B cell (primary cell): ENCODE measurements around the gene PLXNA3. TPM values are rescaled to one million over a fixed set of nuclear protein-coding genes. Genes with fewer than 3 reads are reported as not detected.
A peak's percentile ranks its signal among the peaks of the same experiment; 100 is the strongest.

Experiments used
- ATAC-seq: fragments of 200-7000 bp; cut with Tn5 transposase; one replicate; pipeline ENCODE4 v1.10.0; 2021; ENCODE audit warnings: low read depth, mild to moderate bottlenecking, moderate number of reproducible peaks, moderate library complexity
- CTCF ChIA-PET: fragments of 350-600 bp; sonication (Branson Sonifier 250); formaldehyde crosslinking; loops from one replicate; lab custom pipeline; 2021; ENCODE audit warnings: antibody characterized with exemption, inconsistent platforms; lab: Charles Lee
- POLR2A ChIA-PET: fragments of 350-600 bp; sonication (Branson Sonifier 250); formaldehyde crosslinking; loops from one replicate; lab custom pipeline; 2021; ENCODE audit warnings: antibody characterized with exemption; lab: Charles Lee
- DNase-seq: peaks from one replicate; pipeline ENCODE4 v3.0.0; 2013
- H2AFZ ChIP-seq: 2 replicates; pipeline ENCODE4 v1.6.1; 2012; ENCODE audit warnings: mild to moderate bottlenecking, low read depth, low read length; ENCODE audit not compliant: insufficient read depth, poor library complexity, severe bottlenecking
- H3K27ac ChIP-seq, 2 donors: 1 replicate in 1 of 2; 2 replicates in 1 of 2; pipeline ENCODE4 v1.5.1; 2012 to 2013; ENCODE audit warnings: low read length in 2 of 2, mild to moderate bottlenecking in 2 of 2, moderate library complexity in 1 of 2
- H3K27me3 ChIP-seq, 4 experiments: fragments of 200-600 bp in 1 of 4; sonication (generic) in 1 of 4; replicated peaks in 1 of 4; 1 replicate in 2 of 4; 2 replicates in 2 of 4; pipeline versions ENCODE4 v1.6.1 to v1.7.0; 2013 to 2016; ENCODE audit warnings: low read length in 3 of 4, mild to moderate bottlenecking in 2 of 4, mixed read lengths in 1 of 4, moderate library complexity in 1 of 4; ENCODE audit not compliant: insufficient read depth in 4 of 4, control insufficient read depth in 3 of 4; ENCODE audit errors: control extremely low read depth in 1 of 4
- H3K36me3 ChIP-seq, 2 experiments: replicated peaks in 1 of 2; 1 replicate in 1 of 2; 2 replicates in 1 of 2; pipeline versions ENCODE4 v1.6.1 to v1.7.1; 2013; ENCODE audit warnings: low read length in 1 of 2; ENCODE audit not compliant: insufficient read depth in 2 of 2, control insufficient read depth in 1 of 2; ENCODE audit errors: control extremely low read depth in 1 of 2, extremely low read depth in 1 of 2
- H3K4me1 ChIP-seq, 2 donors: fragments of 200-600 bp in 1 of 2; sonication (generic) in 1 of 2; 1 replicate in 1 of 2; 2 replicates in 1 of 2; pipeline versions ENCODE4 v1.5.1 to v1.6.1; 2013 to 2017; ENCODE audit warnings: low read length in 2 of 2; ENCODE audit not compliant: control insufficient read depth in 2 of 2, insufficient read depth in 2 of 2
- H3K4me2 ChIP-seq: replicated peaks from 2 replicates; pipeline ENCODE3; 2012; ENCODE audit warnings: mild to moderate bottlenecking, low read depth, low read length; ENCODE audit not compliant: poor library complexity, severe bottlenecking
- H3K4me3 ChIP-seq, 5 experiments: fragments of 200-600 bp in 1 of 5; sonication (generic) in 1 of 5; 1 replicate in 3 of 5; 2 replicates in 2 of 5; pipeline versions ENCODE4 v1.5.1 to v1.7.0; 2011 to 2016; ENCODE audit warnings: low read length in 4 of 5, mild to moderate bottlenecking in 4 of 5, low read depth in 2 of 5, control low read depth in 1 of 5, moderate library complexity in 1 of 5; ENCODE audit not compliant: insufficient read depth in 1 of 5; ENCODE audit errors: control extremely low read depth in 1 of 5, extremely low read depth in 1 of 5
- H3K79me2 ChIP-seq: fragments of 200-600 bp; sonication (generic); one replicate; pipeline ENCODE4 v1.6.0; 2016; ENCODE audit warnings: low read length; ENCODE audit not compliant: control insufficient read depth, insufficient read depth
- H3K9ac ChIP-seq: fragments of 200-600 bp; sonication (generic); 2 replicates; pipeline ENCODE4 v1.6.1; 2017; ENCODE audit warnings: mild to moderate bottlenecking, low read length, moderate library complexity
- H3K9me3 ChIP-seq, 3 donors: one replicate each; pipeline versions ENCODE4 v1.6.1 to v1.7.1; 2013; ENCODE audit warnings: low read length in 2 of 3; ENCODE audit not compliant: control insufficient read depth in 2 of 3, insufficient read depth in 1 of 3; ENCODE audit errors: control extremely low read depth in 1 of 3
- H4K20me1 ChIP-seq: 2 replicates; pipeline ENCODE4 v1.6.0; 2012; ENCODE audit warnings: mild to moderate bottlenecking, low read length; ENCODE audit not compliant: insufficient read depth, control insufficient read depth, poor library complexity, severe bottlenecking
- H3K27ac Mint-ChIP-seq: one replicate; pipeline ENCODE4 v1.8.0; 2021; ENCODE audit warnings: mixed read lengths
- H3K27me3 Mint-ChIP-seq: one replicate; pipeline ENCODE4 v1.8.0; 2021; ENCODE audit warnings: mixed read lengths
- H3K4me1 Mint-ChIP-seq: one replicate; pipeline ENCODE4 v1.8.0; 2021; ENCODE audit warnings: mixed read lengths
- H3K4me3 Mint-ChIP-seq: one replicate; pipeline ENCODE4 v1.8.0; 2021; ENCODE audit warnings: mixed read lengths
- H3K9me3 Mint-ChIP-seq: one replicate; pipeline ENCODE4 v1.8.0; 2022; ENCODE audit warnings: mixed read lengths; ENCODE audit not compliant: insufficient read depth
- CTCF ChIP-seq: fragments of 200-600 bp; IDR thresholded peaks from one replicate; pipeline ENCODE4 v1.8.0; 2022; ENCODE audit warnings: antibody characterized with exemption, mild to moderate bottlenecking
- EZH2 ChIP-seq: IDR thresholded peaks from 2 replicates; pipeline ENCODE4 v1.6.1; 2012; ENCODE audit warnings: borderline replicate concordance, low read depth, mild to moderate bottlenecking, moderate library complexity, low read length; ENCODE audit not compliant: insufficient read depth, poor library complexity, severe bottlenecking
- WGBS: methylation state at CpG from one replicate; pipeline ENCODE4 v1.1.5; 2013; ENCODE audit warnings: missing lambda C conversion rate; ENCODE audit not compliant: insufficient coverage; 5-methylcytosine and 5-hydroxymethylcytosine counted together
- intact Hi-C: fragments of 100-400 bp; cut with micrococcal nuclease; formaldehyde crosslinking; loops from one replicate; pipeline ENCODE4 v1.10.0; 2022
- polyA plus RNA-seq: library from polyadenylated mRNA; depleted of rRNA; stranded (reverse); fragments of >200 nt; gene quantifications from 2 replicates; pipeline ENCODE4 v1.2.3, GENCODE V29; 2012
- total RNA-seq, 2 donors: library from RNA; stranded (reverse); fragments of 120-200 nt in 1 of 2; gene quantifications; 1 replicate in 1 of 2; 2 replicates in 1 of 2; pipeline versions ENCODE4 v1.2.3 to v1.2.4, GENCODE V29; 2013 to 2022

The PLXNA3 gene
- total and polyA plus RNA-seq, 2 donors (not counting 1 experiment from before 2014, with no cell fraction given): 68.6 to 114 TPM

GRCh38 chrX:154487518-154488290 is 29.6 kb downstream of the PLXNA3 start:
- ChIA-PET CTCF (interaction anchor here (1.6 to 2.7 kb wide), 2 partner anchors 40 to 114 kb away, joined by 5 to 12 read pairs; no protein-coding TSS in a partner anchor), POLR2A (interaction anchor here (1.1 to 1.6 kb wide), 5 partner anchors 27 to 89 kb away, joined by 3 to 10 read pairs (median 3); partner anchors contain the start of genes FAM3A and RPL10)
- Histone ChIP-seq H3K4me3 (no peak overlapping the region), H3K36me3 (peaks cover 0 to 13% of the 10 kb centered on the region in 2 experiments), H3K9me3 (no peaks in the 10 kb centered on the region), H3K27me3 (no peaks in the 10 kb centered on the region), H3K4me2 (peak overlapping the region; percentile 82), H3K9ac (no peak overlapping the region), H3K27ac (no peak overlapping the region), H3K79me2 (peaks cover 20% of the 10 kb centered on the region), H2AFZ (no peak overlapping the region), H4K20me1 (no peaks in the 10 kb centered on the region), H3K4me1 (peaks cover 5 to 42% of the 10 kb centered on the region in 2 donors)
- H3K9me3 Mint-ChIP-seq: no peaks in the 10 kb centered on the region
- H3K27me3 Mint-ChIP-seq: no peaks in the 10 kb centered on the region
- no peak for ATAC-seq
- peaks cover 18% of the 10 kb centered on the region for H3K4me1 Mint-ChIP-seq
- 93% methylated on average over 22 of the region's 28 CpGs for WGBS
- H3K27ac Mint-ChIP-seq: peak overlapping the region; percentile 20
- TF ChIP-seq CTCF: no peak
- no peak for TF ChIP-seq EZH2
- peak overlapping the region; percentile 82 for H3K4me3 Mint-ChIP-seq
- intact Hi-C loops: no loop called here
- no peak for DNase-seq
